GM12878 (cell line): ENCODE measurements around the gene OR7G2. TPM values are rescaled to one million over a fixed set of nuclear protein-coding genes. Genes with fewer than 3 reads are reported as not detected.

ENCODE experiments used
- ATAC-seq: fragments of 200-7000 bp; cut with Tn5 transposase; 3 replicates; pipeline ENCODE4 v1.9.1; 2020; ENCODE audit warnings: mild to moderate bottlenecking, moderate library complexity
- BruUV-seq: library from RNA; stranded (reverse); fragments of 400-500 nt; replicated peaks from 2 replicates; lab custom pipeline; 2021; lab: Mats Ljungman, UMichigan
- CTCF ChIA-PET: fragments of 300-600 bp; sonication (Branson Sonifier 250); formaldehyde crosslinking; extraction: SDS; loops from one replicate; lab custom pipeline; 2021; ENCODE audit warnings: inconsistent platforms; lab: Yijun Ruan, JAX
- POLR2A ChIA-PET: fragments of 350-600 bp; formaldehyde crosslinking; extraction: SDS; loops from one replicate; lab custom pipeline; 2021; ENCODE audit warnings: inconsistent platforms; lab: Charles Lee
- RAD21 ChIA-PET: fragments of 300-600 bp; sonication (Branson Sonifier 250); formaldehyde crosslinking; loops from one replicate; lab custom pipeline; 2023; ENCODE audit warnings: antibody characterized with exemption; ENCODE audit not compliant: unreplicated experiment; lab: Charles Lee
- SMC1A ChIA-PET: fragments of 300-600 bp; sonication (Branson Sonifier 250); formaldehyde crosslinking; loops from one replicate; lab custom pipeline; 2023; ENCODE audit not compliant: unreplicated experiment, uncharacterized antibody; lab: Charles Lee
- DNase-seq: peaks from one replicate; pipeline ENCODE4 v3.0.0-alpha.2; 2011; ENCODE audit warnings: low read depth, low spot score
- FAIRE-seq: peaks from 3 replicates; lab custom pipeline; 2011; peaks lifted over from hg19 to GRCh38; lab: Jason Lieb, UNC
- H2AFZ ChIP-seq: 2 replicates; pipeline ENCODE4 v1.6.0; 2011; ENCODE audit warnings: low read depth, low read length, control low read depth; ENCODE audit not compliant: control insufficient read depth
- H3K27ac ChIP-seq: 2 replicates; pipeline ENCODE4 v1.5.1; 2011; ENCODE audit warnings: control low read depth; ENCODE audit not compliant: control insufficient read depth, insufficient read depth
- H3K27me3 ChIP-seq, 2 experiments: replicated peaks in 1 of 2; 2 replicates each; pipeline versions ENCODE4 v1.6.0 to v1.6.1; 2011; ENCODE audit warnings: low read length in 1 of 2; ENCODE audit not compliant: control insufficient read depth in 2 of 2, insufficient read depth in 2 of 2
- H3K36me3 ChIP-seq, 2 experiments: 2 replicates each; pipeline ENCODE4 v1.5.1; 2011; ENCODE audit warnings: low read length in 1 of 2; ENCODE audit not compliant: control insufficient read depth in 2 of 2, insufficient read depth in 2 of 2
- H3K4me1 ChIP-seq: 2 replicates; pipeline ENCODE4 v1.6.1; 2011; ENCODE audit warnings: mild to moderate bottlenecking, low read length, moderate library complexity, mixed read lengths; ENCODE audit not compliant: control insufficient read depth, insufficient read depth
- H3K4me2 ChIP-seq: 2 replicates; pipeline ENCODE4 v1.6.0; 2011; ENCODE audit warnings: control low read depth; ENCODE audit not compliant: control insufficient read depth, insufficient read depth
- H3K4me3 ChIP-seq: fragments of 200-600 bp; sonication (generic); 2 replicates; pipeline ENCODE4 v1.5.1; 2016
- H3K79me2 ChIP-seq: 2 replicates; pipeline ENCODE4 v1.6.0; 2011; ENCODE audit warnings: low read length; ENCODE audit not compliant: control insufficient read depth, insufficient read depth
- H3K9ac ChIP-seq: 2 replicates; pipeline ENCODE4 v1.8.0; 2011; ENCODE audit warnings: low read length, control low read depth, mixed read lengths; ENCODE audit not compliant: control insufficient read depth, insufficient read depth
- H3K9me3 ChIP-seq: replicated peaks from 3 replicates; pipeline ENCODE4 v1.5.1; 2011; ENCODE audit warnings: mild to moderate bottlenecking, low read length; ENCODE audit not compliant: control insufficient read depth, insufficient read depth
- H4K20me1 ChIP-seq: 2 replicates; pipeline ENCODE4 v1.6.0; 2011; ENCODE audit not compliant: control insufficient read depth, insufficient read depth
- ATF7 ChIP-seq: fragments of 450-650 bp; IDR thresholded peaks from 2 replicates; pipeline ENCODE4 v1.6.1; 2016; ENCODE audit warnings: low read depth, mild to moderate bottlenecking
- BCL3 ChIP-seq: IDR thresholded peaks from 2 replicates; pipeline ENCODE4 v1.6.1; 2011; ENCODE audit warnings: borderline replicate concordance, low read depth, mild to moderate bottlenecking, moderate library complexity, low read length; ENCODE audit not compliant: insufficient read depth, poor library complexity, severe bottlenecking
- DPF2 ChIP-seq: fragments of 450-650 bp; IDR thresholded peaks from 2 replicates; pipeline ENCODE4 v1.6.1; 2017; ENCODE audit warnings: mild to moderate bottlenecking
- EED ChIP-seq: sonication (generic); IDR thresholded peaks from 2 replicates; pipeline ENCODE4 v1.6.1; 2016; ENCODE audit warnings: antibody characterized with exemption, low read depth
- ELK1 ChIP-seq: IDR thresholded peaks from 2 replicates; pipeline ENCODE4 v1.6.1; 2012; ENCODE audit warnings: low read depth, low read length, improper control_type of control experiment
- ETV6 ChIP-seq, 2 experiments: fragments of 450-650 bp in 1 of 2; IDR thresholded peaks in 1 of 2; conservative IDR thresholded peaks in 1 of 2; 2 replicates each; pipeline ENCODE4 v1.6.1; 2014; ENCODE audit warnings: antibody characterized with exemption in 1 of 2, borderline replicate concordance in 1 of 2, low read depth in 1 of 2, mild to moderate bottlenecking in 1 of 2, moderate library complexity in 1 of 2
- KAT2A ChIP-seq: conservative IDR thresholded peaks from 2 replicates; pipeline ENCODE4 v1.6.1; 2011; ENCODE audit warnings: low read depth, low read length; ENCODE audit not compliant: control insufficient read depth
- MTA2 ChIP-seq: fragments of 450-650 bp; IDR thresholded peaks from 2 replicates; pipeline ENCODE4 v1.6.1; 2016; ENCODE audit warnings: low read depth, mild to moderate bottlenecking, moderate library complexity
- NFXL1 ChIP-seq: fragments of 450-650 bp; IDR thresholded peaks from 2 replicates; pipeline ENCODE4 v1.6.1; 2017; ENCODE audit warnings: antibody characterized with exemption, mild to moderate bottlenecking, borderline replicate concordance
- NRF1 ChIP-seq: conservative IDR thresholded peaks from 2 replicates; pipeline ENCODE4 v1.6.1; 2011; ENCODE audit warnings: mild to moderate bottlenecking, low read depth, low read length, improper control_type of control experiment
- PKNOX1 ChIP-seq: fragments of 450-650 bp; IDR thresholded peaks from 2 replicates; pipeline ENCODE4 v1.6.1; 2016; ENCODE audit warnings: mild to moderate bottlenecking
- RAD21 ChIP-seq: IDR thresholded peaks from 2 replicates; pipeline ENCODE4 v1.6.1; 2011; ENCODE audit warnings: mild to moderate bottlenecking, low read depth, low read length, moderate library complexity; ENCODE audit not compliant: insufficient read depth
- RB1 ChIP-seq: fragments of 450-650 bp; formaldehyde crosslinking; IDR thresholded peaks from 2 replicates; pipeline ENCODE4 v1.6.1; 2017; ENCODE audit warnings: mild to moderate bottlenecking, borderline replicate concordance
- SMC3 ChIP-seq: IDR thresholded peaks from 2 replicates; pipeline ENCODE4 v1.6.1; 2011; ENCODE audit warnings: low read length, improper control_type of control experiment, borderline replicate concordance
- ZZZ3 ChIP-seq: IDR thresholded peaks from 2 replicates; pipeline ENCODE4 v1.6.1; 2011; ENCODE audit warnings: low read depth; ENCODE audit not compliant: control insufficient read depth, insufficient read length
- WGBS: methylation state at CpG from one replicate; pipeline ENCODE4 v1.1.6; 2016; ENCODE audit warnings: low lambda C conversion rate; ENCODE audit not compliant: insufficient replicate concordance, insufficient coverage; ENCODE audit errors: missing lambda C conversion rate; 5-methylcytosine and 5-hydroxymethylcytosine counted together
- in situ Hi-C: fragments of 300-500 bp; cut with MboI; formaldehyde crosslinking; loops from 9 replicates; pipeline ENCODE4 v1.14.3; 2018; ENCODE audit warnings: mixed read lengths
- intact Hi-C: fragments of 100-400 bp; cut with micrococcal nuclease; formaldehyde crosslinking; loops from one replicate; pipeline ENCODE4 v1.14.2; 2022; ENCODE audit not compliant: unreplicated experiment
- polyA plus RNA-seq, 11 experiments: library from polyadenylated mRNA; depleted of rRNA in 4 of 11; unstranded in 6 of 11; stranded (reverse) in 5 of 11; fragments of >200 nt; fragmentation: Nextera tagmentation in 4 of 11; fragmentation: Illumina TruSeq in 1 of 11; extraction: Ambion mirVana in 4 of 11; extraction: Trizol in 1 of 11; gene quantifications; 1 replicate in 1 of 11; 2 replicates in 10 of 11; pipeline versions ENCODE4 v1.2.1 to v1.2.3, GENCODE V29; 2011 to 2016; ENCODE audit warnings: inconsistent platforms in 2 of 11, missing spikeins in 2 of 11, low read depth in 1 of 11
- total RNA-seq, 4 experiments: library from RNA; depleted of rRNA in 3 of 4; stranded (reverse); fragments of >200 nt in 3 of 4; fragmentation: Illumina TruSeq in 1 of 4; extraction: Trizol in 1 of 4; gene quantifications; 2 replicates each; pipeline versions ENCODE4 v1.2.1 to v1.2.3, GENCODE V29; 2013 to 2021

Gene OR7G2
- total and polyA plus RNA-seq, 10 of the 15 experiments (the other 5 are each of a cell fraction or from before 2014, with no cell fraction given), result not detected

GRCh38 chr19:9061879-9062278 is 45.4 kb downstream of the OR7G2 start (continued):
- no peak for TF ChIP-seq ETV6 (conservative IDR thresholded peaks at IDR 0.05 in 1 of 2, IDR thresholded peaks at IDR 0.05 in 1 of 2; ENCODE audit: borderline replicate concordance in 1 of 2, low read depth in 1 of 2)
- TF ChIP-seq KAT2A, result no peak

GRCh38 chr19:9060564-9061340 is 46.5 kb downstream of the OR7G2 start:
- ChIA-PET SMC1A (no interaction called here), RAD21 (no interaction called here), CTCF (no interaction called here), POLR2A (no interaction called here)
- H3K9me3 ChIP-seq, result no peaks in the 10 kb centered on the region; the same call in 2 of the 3 replicates
- FAIRE-seq (no peak), DNase-seq (no peak), ATAC-seq (no peak)
- BruUV-seq, result no TSS peak
- H3K27ac ChIP-seq, result no peak overlapping the region
- no peak overlapping the region for H3K4me3 ChIP-seq
- H4K20me1 ChIP-seq, result no peaks in the 10 kb centered on the region
- in situ Hi-C loops, result no loop called here
- H3K36me3 ChIP-seq, result no peaks in the 10 kb centered on the region
- WGBS, result 34% methylated on average over 17 of the region's 17 CpGs
- no peaks in the 10 kb centered on the region for H3K79me2 ChIP-seq
- no peaks in the 10 kb centered on the region for H3K27me3 ChIP-seq
- no peaks in the 10 kb centered on the region for H3K4me1 ChIP-seq
- intact Hi-C loops, result no loop called here
- no peak overlapping the region for H3K9ac ChIP-seq
- H2AFZ ChIP-seq, result no peak overlapping the region
- H3K4me2 ChIP-seq, result no peak overlapping the region
- TF ChIP-seq RB1, result no peak
- no peak for TF ChIP-seq BCL3
- no peak for TF ChIP-seq RAD21
- no peak for TF ChIP-seq ATF7
- TF ChIP-seq NFXL1, result no peak
- TF ChIP-seq ZZZ3, result no peak
- TF ChIP-seq NRF1, result no peak
- no peak for TF ChIP-seq PKNOX1
- TF ChIP-seq SMC3, result no peak
- TF ChIP-seq DPF2, result no peak
- TF ChIP-seq MTA2, result no peak
- TF ChIP-seq EED, result no peak
- no peak for TF ChIP-seq ELK1
